Keratinocyte (primary cell): ENCODE data around the gene AGL.
"Not testable (repeated sequence)": the region's sequence is repeated elsewhere in the genome, so short reads cannot be mapped to it uniquely, and the experiment has no call there.

Source experiments
- EZH2 ChIP-seq: IDR thresholded peaks from one replicate; pipeline ENCODE4 v1.6.1; 2012; ENCODE audit warnings: inconsistent platforms, mild to moderate bottlenecking, low read length, moderate library complexity
- TF ChIP-seq, protein P1 (sequence below), 3 experiments: IDR thresholded peaks in 1 of 3; conservative IDR thresholded peaks in 1 of 3; optimal IDR thresholded peaks in 1 of 3; 2 replicates in 2 of 3; 3 replicates in 1 of 3; pipeline versions ENCODE3 to v1.5.1; 2011; ENCODE audit warnings: low read length in 3 of 3, mild to moderate bottlenecking in 3 of 3, moderate library complexity in 2 of 3, control low read depth in 1 of 3, inconsistent platforms in 1 of 3; ENCODE audit not compliant: insufficient read depth in 2 of 3; ENCODE audit errors: extremely low read depth in 1 of 3

DNA sequence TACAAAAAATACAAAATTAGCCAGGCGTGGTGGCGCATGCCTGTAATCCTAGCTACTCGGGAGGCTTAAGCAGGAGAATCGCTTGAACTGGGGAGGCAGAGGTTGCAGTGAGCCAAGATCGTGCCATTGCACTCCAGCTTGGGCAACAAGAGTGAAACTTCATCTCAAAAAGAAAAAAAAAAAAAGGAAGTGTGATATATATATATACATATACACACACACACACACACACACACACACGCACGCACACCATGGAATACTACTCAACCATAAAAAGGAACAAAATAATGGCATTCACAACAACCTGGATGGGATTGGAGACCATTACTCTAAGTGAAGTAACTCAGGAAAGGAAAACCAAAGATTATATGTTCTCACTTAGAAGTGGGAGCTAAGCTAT lies 16.2 kb upstream of the AGL start:
- not testable (repeated sequence) for TF ChIP-seq EZH2
- TF ChIP-seq, protein P1, sequence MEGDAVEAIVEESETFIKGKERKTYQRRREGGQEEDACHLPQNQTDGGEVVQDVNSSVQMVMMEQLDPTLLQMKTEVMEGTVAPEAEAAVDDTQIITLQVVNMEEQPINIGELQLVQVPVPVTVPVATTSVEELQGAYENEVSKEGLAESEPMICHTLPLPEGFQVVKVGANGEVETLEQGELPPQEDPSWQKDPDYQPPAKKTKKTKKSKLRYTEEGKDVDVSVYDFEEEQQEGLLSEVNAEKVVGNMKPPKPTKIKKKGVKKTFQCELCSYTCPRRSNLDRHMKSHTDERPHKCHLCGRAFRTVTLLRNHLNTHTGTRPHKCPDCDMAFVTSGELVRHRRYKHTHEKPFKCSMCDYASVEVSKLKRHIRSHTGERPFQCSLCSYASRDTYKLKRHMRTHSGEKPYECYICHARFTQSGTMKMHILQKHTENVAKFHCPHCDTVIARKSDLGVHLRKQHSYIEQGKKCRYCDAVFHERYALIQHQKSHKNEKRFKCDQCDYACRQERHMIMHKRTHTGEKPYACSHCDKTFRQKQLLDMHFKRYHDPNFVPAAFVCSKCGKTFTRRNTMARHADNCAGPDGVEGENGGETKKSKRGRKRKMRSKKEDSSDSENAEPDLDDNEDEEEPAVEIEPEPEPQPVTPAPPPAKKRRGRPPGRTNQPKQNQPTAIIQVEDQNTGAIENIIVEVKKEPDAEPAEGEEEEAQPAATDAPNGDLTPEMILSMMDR (optimal IDR thresholded peaks at IDR 0.05 in 1 of 3, IDR thresholded peaks at IDR 0.05 in 1 of 3, conservative IDR thresholded peaks at IDR 0.05 in 1 of 3; ENCODE audit: extremely low read depth in 1 of 3, insufficient read depth in 2 of 3, low read length in 3 of 3), result not testable (repeated sequence)
